SH-SY5Y (cell line): Measurements from ENCODE around the gene ZNRF3.

Experiments
- GATA2 ChIP-seq: IDR thresholded peaks from 2 replicates; pipeline ENCODE4 v1.6.1; 2011; ENCODE audit warnings: mild to moderate bottlenecking, low read depth, low read length
- GATA3 ChIP-seq: IDR thresholded peaks from 2 replicates; pipeline ENCODE4 v1.6.1; 2011; ENCODE audit warnings: low read depth, mild to moderate bottlenecking, low read length, moderate library complexity

- TF ChIP-seq GATA2 (no peak), GATA3 (no peak)
Measured at GRCh38 chr22:29056472-29056871, 173.1 kb downstream of the ZNRF3 start.
